C4-2B (cell line): Measurements from ENCODE around the gene TH.

Source experiments
- H3K27ac ChIP-seq: fragments of 450-650 bp; 2 replicates; pipeline ENCODE4 v1.5.1; 2017
- ZFX ChIP-seq: fragments of 450-650 bp; IDR thresholded peaks from 2 replicates; pipeline ENCODE4 v1.6.1; 2017
- TF ChIP-seq, protein P1 (sequence below): fragments of 450-650 bp; conservative IDR thresholded peaks from 2 replicates; pipeline ENCODE4 v1.5.1; 2017; ENCODE audit warnings: mild to moderate bottlenecking

The TH gene

GRCh38 chr11:2135018-2135569 is 36.5 kb downstream of the TH start:
- H3K27ac ChIP-seq, result no peak overlapping the region
- TF ChIP-seq ZFX, result no peak
- TF ChIP-seq, protein P1, sequence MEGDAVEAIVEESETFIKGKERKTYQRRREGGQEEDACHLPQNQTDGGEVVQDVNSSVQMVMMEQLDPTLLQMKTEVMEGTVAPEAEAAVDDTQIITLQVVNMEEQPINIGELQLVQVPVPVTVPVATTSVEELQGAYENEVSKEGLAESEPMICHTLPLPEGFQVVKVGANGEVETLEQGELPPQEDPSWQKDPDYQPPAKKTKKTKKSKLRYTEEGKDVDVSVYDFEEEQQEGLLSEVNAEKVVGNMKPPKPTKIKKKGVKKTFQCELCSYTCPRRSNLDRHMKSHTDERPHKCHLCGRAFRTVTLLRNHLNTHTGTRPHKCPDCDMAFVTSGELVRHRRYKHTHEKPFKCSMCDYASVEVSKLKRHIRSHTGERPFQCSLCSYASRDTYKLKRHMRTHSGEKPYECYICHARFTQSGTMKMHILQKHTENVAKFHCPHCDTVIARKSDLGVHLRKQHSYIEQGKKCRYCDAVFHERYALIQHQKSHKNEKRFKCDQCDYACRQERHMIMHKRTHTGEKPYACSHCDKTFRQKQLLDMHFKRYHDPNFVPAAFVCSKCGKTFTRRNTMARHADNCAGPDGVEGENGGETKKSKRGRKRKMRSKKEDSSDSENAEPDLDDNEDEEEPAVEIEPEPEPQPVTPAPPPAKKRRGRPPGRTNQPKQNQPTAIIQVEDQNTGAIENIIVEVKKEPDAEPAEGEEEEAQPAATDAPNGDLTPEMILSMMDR, result no peak

GRCh38 chr11:2134022-2135010 is 37.3 kb downstream of the TH start:
- TF ChIP-seq ZFX, result no peak
- TF ChIP-seq, protein P1, result no peak
- H3K27ac ChIP-seq, result no peak overlapping the region

GRCh38 chr11:2133241-2134021 is 38.2 kb downstream of the TH start:
- H3K27ac ChIP-seq, result no peak overlapping the region
- TF ChIP-seq, protein P1, result no peak
- TF ChIP-seq ZFX, result no peak

DNA sequence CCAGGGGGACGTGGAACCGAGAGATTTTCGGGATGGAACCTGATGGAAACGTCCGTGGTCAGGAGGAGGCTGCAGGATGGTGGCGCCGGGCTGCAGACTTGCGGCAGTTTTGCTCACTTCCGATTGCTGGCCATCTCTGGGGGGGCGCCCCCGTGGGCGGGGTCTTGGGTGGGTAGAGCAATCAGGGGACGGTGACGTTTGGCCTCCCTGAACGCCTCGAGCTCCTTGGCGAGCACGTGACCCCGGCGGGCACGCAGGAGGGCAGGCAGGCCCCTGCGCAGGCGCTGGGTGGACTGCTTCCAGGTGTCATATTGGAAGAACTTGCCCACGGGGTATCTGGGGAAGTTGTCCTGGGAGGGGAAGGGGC is 38.8 kb downstream of the TH start:
- no peak overlapping the region for H3K27ac ChIP-seq
- no peak for TF ChIP-seq ZFX
- TF ChIP-seq, protein P1, result no peak

DNA sequence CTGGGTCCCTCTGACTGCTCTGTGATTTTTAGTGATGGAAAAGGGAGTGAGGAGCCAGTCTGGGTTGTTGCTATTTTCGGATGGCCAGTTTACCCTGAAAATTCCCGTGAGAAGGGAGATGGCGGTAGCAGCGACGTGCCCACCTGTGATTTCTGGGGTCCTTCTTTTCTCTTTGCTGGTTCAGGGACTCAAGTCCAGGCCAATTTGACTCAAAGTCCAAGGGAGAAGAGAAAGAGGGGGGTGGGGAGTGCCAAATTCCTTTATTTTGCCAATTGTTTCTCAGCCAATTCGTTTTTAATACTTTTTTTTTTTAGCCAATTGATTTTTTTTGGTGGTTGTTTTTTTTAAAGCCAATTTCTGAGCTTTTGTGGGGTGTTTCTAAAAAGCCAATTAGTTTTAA is 39.4 kb downstream of the TH start:
- no peak for TF ChIP-seq ZFX
- TF ChIP-seq, protein P1, result no peak
- H3K27ac ChIP-seq, result no peak overlapping the region

- H3K27ac ChIP-seq, result no peak overlapping the region
- TF ChIP-seq ZFX, result no peak
- TF ChIP-seq, protein P1, result no peak
Measured at GRCh38 chr11:2131371-2132236, 40.0 kb downstream of the TH start.
